ENCODE data around the gene EPS8. TPM values are rescaled to one million over a fixed set of nuclear protein-coding genes. Genes with fewer than 3 reads are reported as not detected.

EPS8 gene
- 7.2 and 22.0 TPM in 2 replicates for total RNA-seq

- DNase-seq (ENCODE audit: extremely low read depth, low read depth, low spot score): no peak
These were observed at the start of gene EPS8 for GRCh38 chr12:15789220-15790171. Gene EPS8 (minus strand): TSS chr12:15789388. CDS start chr12:15682951, 106,437 bp downstream.

DNA sequence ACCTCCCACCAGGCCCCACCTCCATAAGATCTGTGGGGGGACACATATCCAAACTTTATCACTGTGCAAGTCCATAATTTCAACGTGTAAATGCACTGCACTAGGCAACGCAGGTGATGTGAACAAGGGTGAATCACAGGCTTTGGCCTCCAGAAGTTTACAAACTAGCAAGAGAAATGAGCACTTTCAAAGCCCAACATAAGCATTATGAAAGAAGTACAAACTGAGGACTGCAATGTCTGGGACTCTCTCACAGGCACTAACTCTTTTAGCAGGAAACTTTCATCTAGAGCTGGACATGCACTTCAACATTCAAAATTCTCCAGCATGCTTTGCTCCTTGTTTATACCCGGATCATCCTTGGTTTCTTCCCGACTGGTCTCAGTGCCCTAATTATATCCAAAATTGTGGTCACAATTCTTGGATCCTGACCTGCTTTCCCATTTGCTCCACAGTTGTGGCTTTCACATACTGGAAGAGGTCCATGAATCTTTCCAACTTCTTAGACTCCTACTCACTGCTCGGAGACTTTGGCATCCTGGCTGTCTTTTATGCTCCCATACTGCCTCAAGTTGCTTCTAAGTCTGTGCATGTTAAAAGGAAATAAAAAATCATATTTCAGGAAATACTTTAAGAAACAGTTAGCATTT is 48.1 kb upstream of the EPS8 start:
- DNase-seq (ENCODE audit: extremely low read depth, low read depth, low spot score): no peak

DNA sequence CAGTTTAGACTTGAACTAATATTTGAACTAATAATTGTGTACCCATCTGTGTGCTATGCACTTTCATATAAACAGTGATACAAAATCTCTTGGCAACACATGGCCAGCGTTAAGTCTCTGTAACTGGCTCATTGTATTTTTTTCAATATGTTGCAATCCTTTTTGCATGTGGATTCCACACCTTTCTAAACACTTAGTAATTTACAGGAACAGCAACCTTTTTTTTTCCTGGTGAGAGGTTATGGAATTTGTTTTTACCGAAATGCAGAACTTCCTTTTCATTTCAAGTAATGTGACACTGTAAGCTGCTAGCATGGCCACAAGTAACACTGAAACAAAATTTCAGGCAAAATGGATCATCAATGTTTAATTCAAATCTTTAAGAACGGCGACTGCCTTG is 45.4 kb upstream of the EPS8 start:
- no peak for DNase-seq (ENCODE audit: extremely low read depth, low read depth, low spot score)

GRCh38 chr12:15831315-15831978 is 42.3 kb upstream of the EPS8 start:
- no peak for DNase-seq (ENCODE audit: extremely low read depth, low read depth, low spot score)

DNA sequence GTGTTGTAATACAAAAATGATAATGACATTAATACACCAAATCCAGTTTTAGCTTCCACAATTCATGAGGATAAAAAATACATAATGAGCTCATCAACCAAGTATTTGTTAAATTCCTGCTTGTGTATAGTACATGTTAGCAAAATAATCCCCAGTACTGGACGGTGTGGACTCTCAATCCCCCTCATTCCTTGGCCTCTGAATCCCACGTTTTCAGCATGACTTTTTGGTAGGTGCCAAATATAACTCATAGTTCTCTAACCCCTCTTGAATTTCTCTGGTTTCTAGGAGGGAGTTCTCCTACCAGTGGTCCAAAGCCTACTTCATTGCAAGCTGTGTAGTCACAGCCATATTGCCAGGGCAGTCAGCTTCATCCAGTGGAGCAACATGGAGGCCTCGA is 41.4 kb upstream of the EPS8 start:
- DNase-seq (ENCODE audit: extremely low read depth, low read depth, low spot score): no peak

GRCh38 chr12:15829949-15830348 is 40.8 kb upstream of the EPS8 start:
- no peak for DNase-seq (ENCODE audit: extremely low read depth, low read depth, low spot score)

- no peak for DNase-seq (ENCODE audit: extremely low read depth, low read depth, low spot score)
These were observed 40.1 kb upstream of the EPS8 start for GRCh38 chr12:15829255-15829654.

GRCh38 chr12:15827136-15827535 is 37.9 kb upstream of the EPS8 start:
- no peak for DNase-seq (ENCODE audit: extremely low read depth, low read depth, low spot score)

DNA sequence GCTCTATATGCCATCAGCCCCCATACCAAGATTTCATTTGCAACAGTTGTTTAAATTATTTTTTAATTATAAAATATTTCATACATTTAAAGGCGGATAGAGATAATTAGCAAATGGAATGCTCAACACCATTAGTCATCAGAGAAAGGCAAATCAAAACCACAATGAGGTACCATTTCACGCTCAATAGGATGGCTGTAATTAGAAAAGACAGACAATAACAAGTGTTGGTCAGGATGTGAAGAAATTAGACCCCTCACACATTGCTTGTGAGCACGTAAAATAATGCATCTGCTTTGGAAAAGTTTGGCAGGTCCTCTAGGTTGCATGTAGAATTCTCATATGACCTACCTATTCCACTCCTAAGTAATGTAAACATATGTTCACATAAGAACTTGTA is 35.3 kb upstream of the EPS8 start:
- DNase-seq (ENCODE audit: extremely low read depth, low read depth, low spot score): no peak

GRCh38 chr12:15823360-15824128 is 34.4 kb upstream of the EPS8 start:
- DNase-seq (ENCODE audit: extremely low read depth, low read depth, low spot score): no peak

DNA sequence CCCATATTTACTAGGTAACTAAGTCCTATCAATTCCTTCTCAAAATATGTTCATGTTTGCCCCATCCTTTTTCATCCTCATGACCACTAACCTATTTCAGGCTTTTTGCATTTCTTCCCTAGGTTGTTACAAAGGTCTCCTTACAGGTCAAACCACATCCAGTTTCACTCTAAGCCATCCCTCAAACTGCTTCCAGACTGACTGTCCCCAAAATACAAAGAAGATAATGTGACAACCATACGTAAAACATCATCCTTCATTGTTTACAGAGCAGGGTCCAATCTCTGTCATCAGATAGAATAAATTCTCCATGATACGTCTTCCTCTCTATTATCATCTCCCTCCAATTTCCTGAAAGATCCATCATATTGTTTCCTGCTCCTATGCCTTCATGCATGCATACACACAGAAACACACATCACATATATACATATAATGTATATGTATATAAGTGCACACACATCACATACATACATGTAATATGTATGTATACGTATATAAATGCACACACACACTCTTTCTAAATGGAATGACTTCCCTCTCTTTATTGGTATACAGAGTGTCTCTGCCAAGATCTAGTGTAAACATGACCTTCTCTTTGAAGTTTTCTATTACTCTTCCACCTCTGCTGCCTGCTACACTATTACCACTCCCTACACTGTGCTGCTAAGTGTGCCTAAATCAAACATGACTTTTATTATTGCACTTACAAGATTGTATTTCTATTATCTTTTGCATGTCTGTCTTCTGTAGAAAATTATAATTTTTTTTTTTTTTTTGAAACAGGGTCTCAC is 30.7 kb upstream of the EPS8 start:
- no peak for DNase-seq (ENCODE audit: extremely low read depth, low read depth, low spot score)

DNA sequence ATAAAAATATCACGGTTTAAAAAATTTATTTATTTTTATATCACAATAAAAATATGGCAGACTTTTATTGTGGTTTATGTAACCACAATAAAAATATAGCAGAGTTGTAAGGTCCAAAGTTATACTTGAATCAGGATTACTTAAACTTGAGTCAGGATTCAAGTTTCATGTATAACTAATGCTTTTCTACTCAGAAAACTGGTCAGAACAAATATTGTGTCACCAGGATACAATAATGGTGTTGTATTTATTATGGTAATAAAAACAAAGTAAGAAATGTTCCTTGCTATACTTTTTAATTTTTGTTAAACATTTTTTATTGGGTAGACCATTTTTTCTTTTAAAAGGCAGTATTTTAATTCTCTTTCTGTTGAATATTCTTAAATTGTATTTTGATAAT is 29.2 kb upstream of the EPS8 start:
- DNase-seq (ENCODE audit: extremely low read depth, low read depth, low spot score): no peak

DNA sequence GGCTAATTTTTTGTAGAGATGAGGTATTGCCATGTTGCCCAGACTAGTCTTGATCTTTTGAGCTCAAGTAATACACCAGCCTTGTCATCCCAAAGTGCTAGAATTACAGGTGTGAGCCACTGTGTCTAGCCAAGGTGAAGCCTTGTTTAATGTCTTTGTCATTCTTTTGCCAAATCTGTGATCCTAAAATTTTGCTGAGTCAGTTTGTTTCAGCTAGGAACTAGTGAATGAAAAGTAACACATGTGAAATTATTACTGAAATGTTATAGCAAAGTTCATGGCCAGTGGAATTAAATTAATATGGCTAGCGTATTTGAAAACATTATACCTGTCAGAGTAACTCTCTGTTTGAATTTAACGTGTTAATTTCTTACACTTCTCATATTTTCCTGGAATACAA is 26.5 kb upstream of the EPS8 start:
- DNase-seq (ENCODE audit: extremely low read depth, low read depth, low spot score): no peak

- DNase-seq (ENCODE audit: extremely low read depth, low read depth, low spot score): no peak
These were observed 22.3 kb upstream of the EPS8 start for GRCh38 chr12:15811214-15812127.

DNA sequence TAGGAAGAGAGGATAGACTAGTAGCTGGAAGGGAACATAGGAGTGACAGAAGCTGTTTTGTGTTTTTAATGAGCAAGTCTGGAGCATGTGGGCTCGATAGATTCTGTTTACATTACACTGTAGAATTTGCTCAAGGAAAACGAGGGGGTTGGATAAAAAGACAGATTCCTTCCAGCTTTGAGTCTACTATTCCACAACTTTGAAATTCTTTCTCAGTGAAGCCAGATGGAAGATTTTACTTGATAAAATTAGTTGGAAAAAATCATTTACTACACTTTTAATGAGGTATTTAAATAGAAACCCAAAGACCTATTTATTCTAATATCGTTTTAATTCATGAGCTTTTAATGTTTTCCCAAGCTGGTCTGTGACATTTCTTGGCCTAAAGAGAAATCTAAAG is 19.5 kb upstream of the EPS8 start:
- no peak for DNase-seq (ENCODE audit: extremely low read depth, low read depth, low spot score)

DNA sequence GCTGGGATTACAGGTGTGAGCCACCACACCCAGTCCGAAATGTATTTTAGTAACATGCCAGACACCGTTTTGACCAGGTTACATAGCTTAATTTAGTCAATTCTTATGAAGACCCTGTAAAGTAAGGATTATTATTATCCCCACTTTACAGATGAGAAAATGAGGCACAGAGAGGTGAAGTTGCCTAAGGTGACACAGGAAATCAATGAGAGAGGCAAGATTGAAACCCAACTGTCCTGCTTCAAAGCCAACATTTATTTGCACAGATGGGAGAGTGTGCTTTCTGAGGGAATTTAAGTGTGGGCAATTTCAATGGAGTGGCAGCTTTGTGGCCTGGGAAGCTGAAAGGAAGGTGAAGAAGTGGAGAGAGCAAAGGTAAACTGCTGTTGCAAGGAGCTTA is 19.1 kb upstream of the EPS8 start:
- no peak for DNase-seq (ENCODE audit: extremely low read depth, low read depth, low spot score)

GRCh38 chr12:15806826-15807225 is 17.6 kb upstream of the EPS8 start:
- no peak for DNase-seq (ENCODE audit: extremely low read depth, low read depth, low spot score)

DNA sequence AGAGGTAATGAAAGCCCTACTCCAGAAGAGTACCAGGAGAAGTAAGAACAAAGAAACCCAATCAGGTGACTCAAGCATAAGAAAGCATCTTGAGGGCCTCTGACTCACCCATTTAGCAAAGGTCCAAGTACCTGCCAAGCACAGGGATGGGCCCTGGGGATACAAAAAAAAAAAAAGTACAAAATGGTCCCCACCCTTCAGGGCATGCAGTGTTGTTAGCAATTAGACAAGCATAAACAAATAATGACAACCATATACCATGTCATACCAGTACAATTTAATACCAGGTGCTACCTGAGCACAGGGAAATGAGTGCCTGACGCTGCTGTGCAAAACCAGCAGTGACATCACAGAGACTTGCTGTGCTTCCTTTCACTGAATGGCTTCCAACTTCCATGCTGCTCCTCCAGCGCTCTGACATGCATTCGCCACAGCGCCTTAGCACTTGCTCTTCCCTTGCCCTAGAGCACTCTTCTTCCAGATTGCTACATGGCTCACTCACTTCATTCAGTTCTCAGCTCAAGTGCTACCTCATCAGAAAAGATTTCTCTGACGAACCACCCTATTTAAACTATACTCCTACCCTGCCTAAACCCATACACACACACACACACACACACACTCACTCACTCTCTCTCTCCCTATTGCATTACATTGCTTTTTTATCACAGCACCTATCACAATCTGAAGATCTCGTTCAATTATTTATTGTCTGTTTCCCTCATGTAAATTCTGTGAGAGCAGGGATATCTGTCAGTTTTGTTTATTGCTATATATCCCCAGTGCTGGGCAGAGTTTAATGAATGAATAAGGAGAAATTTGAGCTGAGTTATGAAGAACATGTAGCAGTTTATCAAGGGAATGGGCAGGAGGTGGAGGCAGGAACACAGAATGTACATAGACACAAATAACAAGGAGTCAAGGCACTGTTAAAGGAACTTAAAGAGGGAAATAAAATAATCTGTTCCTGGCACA is 12.9 kb upstream of the EPS8 start:
- DNase-seq (ENCODE audit: extremely low read depth, low read depth, low spot score): no peak
